Parathyroid adenoma (tissue), 2 donors: Measurements from ENCODE around the gene PMM2.

Source experiments
- H2AFZ ChIP-seq: fragments of 300-600 bp; sonication (generic); one replicate; pipeline ENCODE4 v1.7.0; 2017; ENCODE audit warnings: antibody characterized with exemption, mild to moderate bottlenecking
- H3K27ac ChIP-seq: fragments of 300-600 bp; sonication (generic); one replicate; pipeline ENCODE4 v1.7.0; 2017
- H3K27me3 ChIP-seq: fragments of 300-600 bp; sonication (generic); one replicate; pipeline ENCODE4 v1.7.0; 2017; ENCODE audit warnings: low read length; ENCODE audit not compliant: control insufficient read depth, insufficient read depth
- H3K36me3 ChIP-seq: fragments of 300-600 bp; sonication (generic); one replicate; pipeline ENCODE4 v1.7.0; 2017; ENCODE audit warnings: low read length; ENCODE audit not compliant: control insufficient read depth, insufficient read depth
- H3K4me1 ChIP-seq: fragments of 300-600 bp; sonication (generic); one replicate; pipeline ENCODE4 v1.7.0; 2017; ENCODE audit warnings: control low read depth
- H3K4me2 ChIP-seq: fragments of 300-600 bp; sonication (generic); one replicate; pipeline ENCODE4 v1.7.0; 2017; ENCODE audit warnings: low read length
- H3K4me3 ChIP-seq: fragments of 300-600 bp; sonication (generic); one replicate; pipeline ENCODE4 v1.7.0; 2017; ENCODE audit warnings: low read depth, low read length
- H3K79me2 ChIP-seq: fragments of 300-600 bp; sonication (generic); one replicate; pipeline ENCODE4 v1.7.0; 2017; ENCODE audit warnings: control low read depth
- H3K9ac ChIP-seq: fragments of 300-600 bp; sonication (generic); one replicate; pipeline ENCODE4 v1.7.0; 2017; ENCODE audit warnings: mild to moderate bottlenecking
- H3K9me3 ChIP-seq: fragments of 300-600 bp; sonication (generic); one replicate; pipeline ENCODE4 v1.7.0; 2017; ENCODE audit warnings: low read length; ENCODE audit not compliant: control insufficient read depth
- TF ChIP-seq, protein P1 (sequence below): fragments of 300-600 bp; sonication (generic); IDR thresholded peaks from one replicate; pipeline ENCODE4 v1.7.0; 2017; ENCODE audit warnings: antibody characterized with exemption, mild to moderate bottlenecking
- donor health status: primary hyperparathyroidism.

PMM2 gene

DNA sequence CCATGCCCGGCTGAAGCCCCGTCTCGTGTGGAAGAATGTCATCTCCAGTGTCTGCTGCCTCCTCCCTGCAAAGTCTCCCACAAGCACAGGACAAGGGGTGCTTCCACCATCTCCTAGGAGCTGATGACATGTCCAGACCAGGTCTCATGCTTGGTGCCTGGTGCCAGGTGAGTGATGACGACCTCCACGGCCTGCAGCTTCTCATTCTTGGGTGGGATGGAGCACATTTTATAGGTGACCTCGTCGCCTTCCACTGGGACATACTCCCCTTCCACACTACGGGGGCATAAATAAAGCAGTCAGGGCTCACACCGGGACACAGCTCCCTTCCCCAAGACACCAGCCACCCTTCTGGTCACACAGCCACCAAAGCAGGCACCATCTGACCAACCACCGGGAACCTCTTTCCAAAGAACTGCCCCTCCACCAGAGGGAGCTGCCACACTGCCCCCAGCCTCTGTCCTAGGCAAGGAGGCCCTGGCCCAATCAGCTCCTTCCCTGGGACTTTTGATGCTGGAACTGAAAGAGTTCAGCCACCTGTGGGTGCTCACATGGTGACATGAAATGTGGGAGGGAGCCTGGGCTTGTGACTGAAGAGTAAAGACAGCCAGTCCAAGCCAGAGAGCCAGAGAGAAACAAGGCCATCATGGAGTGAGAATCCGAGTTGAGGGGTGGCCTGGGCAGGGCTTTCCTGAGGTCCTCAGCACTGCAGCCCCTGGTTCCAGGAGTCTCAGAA is 57.6 kb downstream of the PMM2 start:
- Histone ChIP-seq H3K79me2 (no peaks in the 10 kb centered on the region), H2AFZ (no peak overlapping the region), H3K4me1 (no peaks in the 10 kb centered on the region), H3K36me3 (no peaks in the 10 kb centered on the region), H3K4me2 (no peak overlapping the region), H3K27ac (no peak overlapping the region), H3K4me3 (no peak overlapping the region), H3K9me3 (no peaks in the 10 kb centered on the region), H3K27me3 (no peaks in the 10 kb centered on the region), H3K9ac (no peak overlapping the region)
- TF ChIP-seq, protein P1, sequence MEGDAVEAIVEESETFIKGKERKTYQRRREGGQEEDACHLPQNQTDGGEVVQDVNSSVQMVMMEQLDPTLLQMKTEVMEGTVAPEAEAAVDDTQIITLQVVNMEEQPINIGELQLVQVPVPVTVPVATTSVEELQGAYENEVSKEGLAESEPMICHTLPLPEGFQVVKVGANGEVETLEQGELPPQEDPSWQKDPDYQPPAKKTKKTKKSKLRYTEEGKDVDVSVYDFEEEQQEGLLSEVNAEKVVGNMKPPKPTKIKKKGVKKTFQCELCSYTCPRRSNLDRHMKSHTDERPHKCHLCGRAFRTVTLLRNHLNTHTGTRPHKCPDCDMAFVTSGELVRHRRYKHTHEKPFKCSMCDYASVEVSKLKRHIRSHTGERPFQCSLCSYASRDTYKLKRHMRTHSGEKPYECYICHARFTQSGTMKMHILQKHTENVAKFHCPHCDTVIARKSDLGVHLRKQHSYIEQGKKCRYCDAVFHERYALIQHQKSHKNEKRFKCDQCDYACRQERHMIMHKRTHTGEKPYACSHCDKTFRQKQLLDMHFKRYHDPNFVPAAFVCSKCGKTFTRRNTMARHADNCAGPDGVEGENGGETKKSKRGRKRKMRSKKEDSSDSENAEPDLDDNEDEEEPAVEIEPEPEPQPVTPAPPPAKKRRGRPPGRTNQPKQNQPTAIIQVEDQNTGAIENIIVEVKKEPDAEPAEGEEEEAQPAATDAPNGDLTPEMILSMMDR: no peak

GRCh38 chr16:8855972-8856371 is 58.3 kb downstream of the PMM2 start:
- Histone ChIP-seq H3K4me1 (no peaks in the 10 kb centered on the region), H3K36me3 (no peaks in the 10 kb centered on the region), H3K4me3 (no peak overlapping the region), H3K9me3 (no peaks in the 10 kb centered on the region), H3K27ac (peak overlapping the region; percentile 19), H2AFZ (no peak overlapping the region), H3K79me2 (no peaks in the 10 kb centered on the region), H3K9ac (no peak overlapping the region), H3K27me3 (no peaks in the 10 kb centered on the region), H3K4me2 (no peak overlapping the region)
- TF ChIP-seq, protein P1: no peak

DNA sequence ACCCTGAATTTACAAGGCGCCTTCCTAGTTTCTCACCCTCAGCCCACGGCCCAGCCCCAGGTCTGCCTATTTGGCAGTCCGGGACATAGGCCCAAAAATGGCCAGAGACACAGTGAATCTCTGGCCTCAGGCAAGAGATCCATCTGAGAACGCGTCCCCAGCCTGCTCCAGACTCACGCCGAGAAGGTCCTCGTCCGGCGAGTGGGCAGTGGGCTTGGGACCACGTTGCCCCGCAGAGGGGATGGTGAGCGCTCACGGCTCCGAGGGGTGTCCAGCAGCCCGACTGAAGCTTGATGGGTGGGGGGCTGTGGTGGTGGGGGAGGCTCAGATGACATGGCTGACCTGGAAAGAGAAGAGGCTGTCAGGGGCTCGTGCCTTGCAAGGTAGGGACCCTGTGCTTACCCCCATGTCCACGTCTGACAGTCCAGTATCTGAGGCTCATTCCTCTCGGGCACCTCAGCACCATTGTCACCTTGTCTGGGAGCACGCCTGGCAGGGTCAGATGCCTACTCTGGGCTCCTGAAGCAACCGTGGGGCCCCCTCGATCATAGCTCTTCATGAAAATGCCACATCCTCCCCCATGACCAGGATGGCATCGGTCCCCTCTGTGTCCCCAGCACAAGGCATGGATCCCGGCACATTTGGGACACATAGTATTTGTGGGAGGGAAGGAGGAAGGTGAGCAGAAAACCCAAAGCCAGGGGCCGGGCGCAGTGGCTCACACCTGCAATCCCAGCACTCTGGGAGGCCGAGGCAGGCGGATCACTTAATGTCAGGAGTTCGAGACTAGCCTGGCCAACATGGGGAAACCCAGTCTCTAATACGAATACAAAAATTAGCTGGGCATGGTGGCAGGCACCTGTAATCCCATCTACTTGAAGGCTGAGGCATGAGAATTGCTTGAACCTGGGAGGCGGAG is 61.6 kb downstream of the PMM2 start:
- Histone ChIP-seq H2AFZ (no peak overlapping the region), H3K27me3 (no peaks in the 10 kb centered on the region), H3K79me2 (peaks cover 4% of the 10 kb centered on the region), H3K36me3 (no peaks in the 10 kb centered on the region), H3K9me3 (no peaks in the 10 kb centered on the region), H3K4me1 (no peaks in the 10 kb centered on the region), H3K27ac (no peak overlapping the region), H3K4me3 (no peak overlapping the region), H3K4me2 (no peak overlapping the region), H3K9ac (no peak overlapping the region)
- TF ChIP-seq, protein P1: no peak

DNA sequence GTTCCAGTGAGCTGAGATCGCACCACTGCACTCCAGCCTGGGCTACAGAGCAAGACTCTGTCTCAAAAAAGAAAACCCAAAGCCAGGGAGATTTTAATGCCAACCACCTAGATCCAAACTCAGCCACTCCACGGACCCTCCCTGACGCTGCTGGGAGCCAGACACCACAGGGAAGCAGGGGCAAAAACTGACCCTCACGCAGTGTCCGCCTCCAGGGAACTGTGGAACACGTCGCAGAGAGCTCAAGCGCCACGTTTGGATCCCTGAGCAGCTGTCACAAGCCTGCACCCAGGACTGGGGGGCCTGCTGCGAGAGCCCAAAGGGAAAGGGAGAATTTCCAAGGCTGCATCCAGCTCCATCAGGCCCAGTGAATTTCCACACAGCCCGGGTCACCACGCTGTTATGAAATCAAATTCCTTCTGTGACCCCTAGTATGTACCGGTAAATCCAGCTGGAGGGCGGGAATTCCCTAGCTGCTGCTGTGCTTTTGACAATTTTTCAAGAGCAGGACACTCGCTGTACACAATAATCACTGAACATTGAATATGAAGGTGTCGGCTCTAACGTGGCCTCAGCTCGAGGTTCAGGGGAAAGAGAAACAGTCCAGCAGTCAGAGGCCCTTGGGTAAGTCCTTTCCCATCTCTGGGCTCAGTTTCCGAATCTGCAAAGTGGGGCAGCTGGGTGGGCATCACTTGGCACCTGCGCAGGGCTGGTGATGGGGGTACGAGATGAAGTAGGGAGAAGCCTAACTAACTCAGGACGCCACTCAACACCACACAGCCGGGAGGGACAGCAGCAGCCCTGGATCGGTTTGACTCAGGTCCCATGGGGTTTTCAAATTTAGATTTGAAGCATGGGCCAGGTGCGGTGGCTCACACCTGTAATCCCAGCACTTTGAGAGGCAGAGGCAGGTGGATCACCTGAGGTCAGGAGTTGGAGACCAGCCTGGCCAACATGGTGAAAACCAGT is 62.6 kb downstream of the PMM2 start:
- no peak overlapping the region for H3K4me2 ChIP-seq
- no peak overlapping the region for H2AFZ ChIP-seq
- TF ChIP-seq, protein P1: no peak
- no peak overlapping the region for H3K27ac ChIP-seq
- no peaks in the 10 kb centered on the region for H3K36me3 ChIP-seq
- no peaks in the 10 kb centered on the region for H3K9me3 ChIP-seq
- H3K4me1 ChIP-seq: peaks cover 7% of the 10 kb centered on the region
- peaks cover 4% of the 10 kb centered on the region for H3K79me2 ChIP-seq
- H3K4me3 ChIP-seq: no peak overlapping the region
- no peak overlapping the region for H3K9ac ChIP-seq
- no peaks in the 10 kb centered on the region for H3K27me3 ChIP-seq
